Calu3 (cell line): ENCODE data around the gene CDYL2. TPM values are rescaled to one million over a fixed set of nuclear protein-coding genes. Genes with fewer than 3 reads are reported as not detected.
"Not testable (repeated sequence)": the region's sequence is repeated elsewhere in the genome, so short reads cannot be mapped to it uniquely, and the experiment has no call there.

Experiments
- BruUV-seq: library from RNA; stranded (reverse); fragments of 400-500 nt; replicated peaks from 2 replicates; lab custom pipeline; 2021; lab: Mats Ljungman, UMichigan
- CTCF ChIA-PET: fragments of 300-600 bp; sonication (Branson Sonifier 250); formaldehyde crosslinking; loops from one replicate; lab custom pipeline; 2022; ENCODE audit warnings: antibody characterized with exemption; lab: Charles Lee
- DNase-seq: peaks from one replicate; pipeline ENCODE4 v3.0.0; 2022
- H3K27ac Mint-ChIP-seq: one replicate; pipeline ENCODE4 v1.8.0; 2022; ENCODE audit warnings: mixed read lengths; ENCODE audit not compliant: unreplicated experiment
- H3K27me3 Mint-ChIP-seq: one replicate; pipeline ENCODE4 v1.8.0; 2022; ENCODE audit warnings: mixed read lengths; ENCODE audit not compliant: unreplicated experiment
- H3K36me3 Mint-ChIP-seq: one replicate; pipeline ENCODE4 v1.8.0; 2022; ENCODE audit warnings: mild to moderate bottlenecking, moderate library complexity, mixed read lengths; ENCODE audit not compliant: insufficient read depth, unreplicated experiment
- H3K4me1 Mint-ChIP-seq: one replicate; pipeline ENCODE4 v1.8.0; 2022; ENCODE audit warnings: mild to moderate bottlenecking, low read depth, mixed read lengths; ENCODE audit not compliant: unreplicated experiment
- H3K4me3 Mint-ChIP-seq: one replicate; pipeline ENCODE4 v1.8.0; 2022; ENCODE audit warnings: mild to moderate bottlenecking, low read depth, moderate library complexity, mixed read lengths; ENCODE audit not compliant: unreplicated experiment
- H3K9me3 Mint-ChIP-seq: one replicate; pipeline ENCODE4 v1.8.0; 2022; ENCODE audit warnings: low read depth, mixed read lengths; ENCODE audit not compliant: unreplicated experiment
- CTCF ChIP-seq: fragments of 200-600 bp; IDR thresholded peaks from one replicate; pipeline ENCODE4 v1.8.0; 2022; ENCODE audit warnings: antibody characterized with exemption; ENCODE audit not compliant: unreplicated experiment
- intact Hi-C: fragments of 100-400 bp; cut with micrococcal nuclease; formaldehyde crosslinking; loops from one replicate; pipeline ENCODE4 v1.10.0; 2022; ENCODE audit not compliant: unreplicated experiment
- total RNA-seq: library from RNA; stranded (reverse); gene quantifications from 2 replicates; pipeline ENCODE4 v1.2.3, GENCODE V29; 2022

The CDYL2 gene
- total RNA-seq, 1 experiment from 2014 or later: 1.0 TPM

- DNase-seq: no peak
- peaks cover 2% of the 10 kb centered on the region for H3K9me3 Mint-ChIP-seq
- BruUV-seq: no TSS peak
- intact Hi-C loops: loop anchor here (10.0 kb wide), 1 partner anchor 172 kb away; no protein-coding TSS in a partner anchor
- CTCF ChIA-PET: no interaction called here
- H3K4me1 Mint-ChIP-seq: no peaks in the 10 kb centered on the region
- no peaks in the 10 kb centered on the region for H3K36me3 Mint-ChIP-seq
- no peak overlapping the region for H3K27ac Mint-ChIP-seq
- TF ChIP-seq CTCF: no peak
- no peaks in the 10 kb centered on the region for H3K27me3 Mint-ChIP-seq
- no peak overlapping the region for H3K4me3 Mint-ChIP-seq
Measured at GRCh38 chr16:80652441-80652840, 152.0 kb downstream of the CDYL2 start.

- H3K36me3 Mint-ChIP-seq, H3K4me3 Mint-ChIP-seq, DNase-seq, H3K4me1 Mint-ChIP-seq, CTCF ChIA-PET, H3K27ac Mint-ChIP-seq, H3K9me3 Mint-ChIP-seq, BruUV-seq, H3K27me3 Mint-ChIP-seq: not testable (repeated sequence)
- intact Hi-C loops: loop anchor here (10.0 kb wide), 1 partner anchor 175 kb away; no protein-coding TSS in a partner anchor
Measured at GRCh38 chr16:80650281-80650680, 154.1 kb downstream of the CDYL2 start.

- TF ChIP-seq CTCF: no peak
- H3K27me3 Mint-ChIP-seq: no peaks in the 10 kb centered on the region
- intact Hi-C loops: loop anchor here (5.0 kb wide), 1 partner anchor 52 kb away; no protein-coding TSS in a partner anchor
- H3K9me3 Mint-ChIP-seq: peaks cover 15% of the 10 kb centered on the region
- no peak overlapping the region for H3K27ac Mint-ChIP-seq
- H3K36me3 Mint-ChIP-seq: no peaks in the 10 kb centered on the region
- no peak overlapping the region for H3K4me3 Mint-ChIP-seq
- CTCF ChIA-PET: no interaction called here
- no peak for DNase-seq
- H3K4me1 Mint-ChIP-seq: no peaks in the 10 kb centered on the region
- BruUV-seq: no TSS peak
Measured at GRCh38 chr16:80640316-80640715, 164.1 kb downstream of the CDYL2 start.

- Mint-ChIP-seq H3K4me1 (no peaks in the 10 kb centered on the region), H3K9me3 (peaks cover 16% of the 10 kb centered on the region), H3K27ac (no peak overlapping the region), H3K27me3 (no peaks in the 10 kb centered on the region), H3K4me3 (no peak overlapping the region), H3K36me3 (no peaks in the 10 kb centered on the region)
- intact Hi-C loops: loop anchor here (5.0 kb wide), 1 partner anchor 53 kb away; no protein-coding TSS in a partner anchor
- no peak for TF ChIP-seq CTCF
- no peak for DNase-seq
- no TSS peak for BruUV-seq
- CTCF ChIA-PET: no interaction called here
Measured at GRCh38 chr16:80639636-80640035, 164.8 kb downstream of the CDYL2 start.

- DNase-seq: no peak
- no peaks in the 10 kb centered on the region for H3K27me3 Mint-ChIP-seq
- H3K4me3 Mint-ChIP-seq: no peak overlapping the region
- no peaks in the 10 kb centered on the region for H3K36me3 Mint-ChIP-seq
- intact Hi-C loops: no loop called here
- peaks cover 14% of the 10 kb centered on the region for H3K9me3 Mint-ChIP-seq
- no peak for TF ChIP-seq CTCF
- H3K4me1 Mint-ChIP-seq: no peaks in the 10 kb centered on the region
- no peak overlapping the region for H3K27ac Mint-ChIP-seq
- CTCF ChIA-PET: no interaction called here
- BruUV-seq: no TSS peak
Measured at GRCh38 chr16:80637621-80638020, 166.8 kb downstream of the CDYL2 start.
